Measurements from ENCODE around the gene GSPT2.
"Not testable (repeated sequence)": the region's sequence is repeated elsewhere in the genome, so short reads cannot be mapped to it uniquely, and the experiment has no call there.

Gene GSPT2

GRCh38 chrX:51743179-51743957, at the start of gene GSPT2:
Gene GSPT2 (plus strand): TSS chrX:51743442. CDS start chrX:51743627, 185 bp downstream.
- DNase-seq (ENCODE audit: low spot score), result peak; percentile 75
- TF ChIP-seq CTCF (IDR thresholded peaks at IDR 0.05), result no peak
- Histone ChIP-seq H3K27ac (peak within 1 kb of the TSS; percentile 64 to 78), H3K4me3 (peak within 1 kb of the TSS; percentile 78)

- Histone ChIP-seq H3K27ac (no peak overlapping the region), H3K4me3 (no peak overlapping the region)
- no peak for TF ChIP-seq CTCF (IDR thresholded peaks at IDR 0.05)
- no peak for DNase-seq (ENCODE audit: low spot score)
Measured at GRCh38 chrX:51694254-51694653, 49.0 kb upstream of the GSPT2 start.

DNA sequence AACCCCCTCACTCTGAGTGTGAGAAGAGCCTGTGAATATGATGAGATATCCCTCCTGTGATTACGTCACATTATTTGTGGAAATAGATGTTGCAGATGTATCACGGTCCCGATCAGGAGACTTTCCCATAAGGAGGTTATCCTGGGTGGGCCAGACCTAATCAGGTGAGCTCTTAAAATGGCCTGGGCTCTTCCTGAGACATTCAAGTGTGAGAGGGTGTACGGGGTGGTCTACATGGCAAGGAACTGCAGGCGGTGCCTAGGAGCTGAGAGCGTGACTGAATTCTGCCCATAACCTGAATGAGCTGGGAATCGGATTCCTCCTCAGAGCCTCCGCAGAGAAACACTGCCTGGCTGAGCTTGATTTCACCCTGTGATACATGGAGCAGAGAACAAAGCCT, 45.8 kb upstream of the GSPT2 start:
- H3K27ac ChIP-seq, result no peak overlapping the region
- no peak for TF ChIP-seq CTCF (IDR thresholded peaks at IDR 0.05)
- no peak overlapping the region for H3K4me3 ChIP-seq
- DNase-seq (ENCODE audit: low spot score), result peak; percentile 35

- not testable (repeated sequence) for DNase-seq (ENCODE audit: low spot score); H3K4me3 ChIP-seq; H3K27ac ChIP-seq
Measured at GRCh38 chrX:51710277-51711164, 32.7 kb upstream of the GSPT2 start, which contains the start of gene CENPVL1. Gene CENPVL1 (plus strand): TSS chrX:51710512. CDS start chrX:51710512, 0 bp downstream.

- not testable (repeated sequence) for DNase-seq (ENCODE audit: low spot score); H3K4me3 ChIP-seq; H3K27ac ChIP-seq
Measured at GRCh38 chrX:51712943-51713647, 30.1 kb upstream of the GSPT2 start.

DNA sequence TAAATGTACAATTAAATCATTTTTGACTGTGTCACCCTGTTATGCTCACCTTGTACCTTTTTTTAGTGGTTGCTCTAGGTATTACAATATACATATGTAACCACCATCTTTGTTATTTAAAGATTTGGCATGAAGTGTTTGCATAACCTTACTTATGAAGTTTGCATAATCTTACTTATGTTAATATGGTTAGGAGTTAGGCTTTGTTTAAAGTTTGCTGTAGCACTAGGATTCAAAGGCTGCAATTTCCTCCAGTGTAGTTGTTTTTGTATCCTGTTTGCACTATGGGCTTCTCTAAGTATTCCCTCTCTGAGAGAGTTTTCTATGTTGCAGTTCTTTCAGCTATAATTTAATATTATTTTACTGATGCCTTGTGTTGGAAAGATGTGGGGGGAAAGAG, 15.0 kb upstream of the GSPT2 start:
- Histone ChIP-seq H3K4me3 (no peak overlapping the region), H3K27ac (no peak overlapping the region)
- no peak for TF ChIP-seq CTCF (IDR thresholded peaks at IDR 0.05)
- no peak for DNase-seq (ENCODE audit: low spot score)

GRCh38 chrX:51737091-51737490, 6.2 kb upstream of the GSPT2 start:
- H3K4me3 ChIP-seq, result no peak overlapping the region
- H3K27ac ChIP-seq, result no peak overlapping the region
- no peak for DNase-seq (ENCODE audit: low spot score)
- TF ChIP-seq CTCF (IDR thresholded peaks at IDR 0.05), result no peak
